IPS DF 6.9 (cell line): ENCODE measurements around the gene EIF4G3.
"Not testable (repeated sequence)": the region's sequence is repeated elsewhere in the genome, so short reads cannot be mapped to it uniquely, and the experiment has no call there.

ENCODE experiments used
- DNase-seq: peaks from one replicate; pipeline ENCODE4 v3.0.0-alpha.2; 2013; ENCODE audit warnings: low read depth, low spot score
- H3K27ac ChIP-seq: one replicate; pipeline ENCODE4 v1.5.1; 2013; ENCODE audit warnings: low read length, control low read depth
- H3K27me3 ChIP-seq: 2 replicates; pipeline ENCODE4 v1.6.1; 2013; ENCODE audit warnings: mild to moderate bottlenecking, low read length; ENCODE audit not compliant: control insufficient read depth, insufficient read depth
- H3K36me3 ChIP-seq: 2 replicates; pipeline ENCODE4 v1.6.1; 2013; ENCODE audit warnings: low read length; ENCODE audit not compliant: control insufficient read depth, insufficient read depth
- H3K4me1 ChIP-seq: 2 replicates; pipeline ENCODE4 v1.6.1; 2013; ENCODE audit warnings: low read length; ENCODE audit not compliant: control insufficient read depth, insufficient read depth
- H3K4me3 ChIP-seq: 2 replicates; pipeline ENCODE4 v1.5.1; 2013; ENCODE audit warnings: mild to moderate bottlenecking, low read length
- H3K9me3 ChIP-seq: 2 replicates; pipeline ENCODE4 v1.6.1; 2013; ENCODE audit warnings: low read length, inconsistent platforms; ENCODE audit not compliant: control insufficient read depth, insufficient read depth
- WGBS: extraction: QIAGEN DNeasy Blood & Tissue Kit; methylation state at CpG from one replicate; pipeline ENCODE4 v1.1.7; 2013; ENCODE audit warnings: mixed read lengths, missing lambda C conversion rate; ENCODE audit not compliant: insufficient read length, insufficient coverage; 5-methylcytosine and 5-hydroxymethylcytosine counted together

Gene EIF4G3

GRCh38 chr1:20811916-20812315 is 364.8 kb downstream of the EIF4G3 start:
- H3K27me3 ChIP-seq = no peaks in the 10 kb centered on the region
- no CpG with 5 or more reads among the region's 5 CpGs for WGBS
- H3K36me3 ChIP-seq = no peaks in the 10 kb centered on the region; the same call in 1 of the 2 replicates
- H3K27ac ChIP-seq = no peak overlapping the region
- H3K4me3 ChIP-seq = no peak overlapping the region
- DNase-seq = no peak
- H3K9me3 ChIP-seq = no peaks in the 10 kb centered on the region
- H3K4me1 ChIP-seq = no peaks in the 10 kb centered on the region

GRCh38 chr1:20793236-20793635 is 383.5 kb downstream of the EIF4G3 start:
- Histone ChIP-seq H3K36me3 (no peaks in the 10 kb centered on the region), H3K4me3 (no peak overlapping the region), H3K4me1 (peaks cover 1% of the 10 kb centered on the region; the same call in 1 of the 2 replicates), H3K27me3 (no peaks in the 10 kb centered on the region), H3K9me3 (no peaks in the 10 kb centered on the region), H3K27ac (no peak overlapping the region)
- no peak for DNase-seq
- WGBS = no CpG with 5 or more reads among the region's 4 CpGs

GRCh38 chr1:20792196-20792595 is 384.5 kb downstream of the EIF4G3 start:
- Histone ChIP-seq H3K9me3 (no peaks in the 10 kb centered on the region), H3K36me3 (no peaks in the 10 kb centered on the region), H3K4me3 (no peak overlapping the region), H3K4me1 (peaks cover 1% of the 10 kb centered on the region; the same call in 1 of the 2 replicates), H3K27me3 (no peaks in the 10 kb centered on the region), H3K27ac (no peak overlapping the region)
- DNase-seq = no peak
- no CpG with 5 or more reads among the region's 2 CpGs for WGBS

- no peaks in the 10 kb centered on the region for H3K9me3 ChIP-seq
- H3K4me1 ChIP-seq = peaks cover 1% of the 10 kb centered on the region; the same call in 1 of the 2 replicates
- H3K4me3 ChIP-seq = no peak overlapping the region
- H3K36me3 ChIP-seq = no peaks in the 10 kb centered on the region
- no peak overlapping the region for H3K27ac ChIP-seq
- no peak for DNase-seq
- WGBS = no CpG with 5 or more reads among the region's 3 CpGs
- no peaks in the 10 kb centered on the region for H3K27me3 ChIP-seq
Measured at GRCh38 chr1:20790785-20791184, 385.9 kb downstream of the EIF4G3 start.

GRCh38 chr1:20789598-20789997 is 387.1 kb downstream of the EIF4G3 start:
- not testable (repeated sequence) for H3K4me3 ChIP-seq, H3K4me1 ChIP-seq, H3K27ac ChIP-seq, H3K27me3 ChIP-seq, H3K36me3 ChIP-seq, DNase-seq, H3K9me3 ChIP-seq
- no CpG with 5 or more reads among the region's 9 CpGs for WGBS

- H3K27me3 ChIP-seq = no peaks in the 10 kb centered on the region
- no peak overlapping the region for H3K27ac ChIP-seq
- H3K4me3 ChIP-seq = peak overlapping the region; percentile 94; the same call in 1 of the 2 replicates
- no CpG with 5 or more reads among the region's 22 CpGs for WGBS
- DNase-seq = no peak
- no peaks in the 10 kb centered on the region for H3K9me3 ChIP-seq
- no peaks in the 10 kb centered on the region for H3K36me3 ChIP-seq
- peaks cover 1% of the 10 kb centered on the region; the same call in 1 of the 2 replicates for H3K4me1 ChIP-seq
Measured at GRCh38 chr1:20787840-20788795, 388.6 kb downstream of the EIF4G3 start.

- Histone ChIP-seq H3K9me3 (no peaks in the 10 kb centered on the region), H3K27ac (no peak within 1 kb of the TSS), H3K4me1 (peaks cover 1% of the 10 kb centered on the region; the same call in 1 of the 2 replicates), H3K36me3 (no peaks in the 10 kb centered on the region), H3K27me3 (no peaks in the 10 kb centered on the region), H3K4me3 (peak within 1 kb of the TSS; percentile 94)
- no CpG with 5 or more reads among the region's 99 CpGs for WGBS
- DNase-seq = no peak
Measured at GRCh38 chr1:20787029-20787839, 389.5 kb downstream of the EIF4G3 start, which contains the start of gene HP1BP3. HP1BP3 (minus strand) TSS chr1:20787307; CDS start chr1:20780440, 6,867 bp downstream.

- Histone ChIP-seq H3K4me1 (peaks cover 1% of the 10 kb centered on the region; the same call in 1 of the 2 replicates), H3K9me3 (no peaks in the 10 kb centered on the region), H3K36me3 (no peaks in the 10 kb centered on the region), H3K27ac (no peak overlapping the region), H3K27me3 (no peaks in the 10 kb centered on the region), H3K4me3 (peak overlapping the region; percentile 94)
- peak; percentile 84 for DNase-seq
- no CpG with 5 or more reads among the region's 102 CpGs for WGBS
Measured at GRCh38 chr1:20786253-20787028, 390.3 kb downstream of the EIF4G3 start.

GRCh38 chr1:20785907-20786252 is 390.8 kb downstream of the EIF4G3 start:
- peaks cover 1% of the 10 kb centered on the region; the same call in 1 of the 2 replicates for H3K4me1 ChIP-seq
- no peak overlapping the region for H3K27ac ChIP-seq
- H3K27me3 ChIP-seq = no peaks in the 10 kb centered on the region
- whole genome bisulfite sequencing = no CpG with 5 or more reads among the region's 16 CpGs
- H3K4me3 ChIP-seq = peak overlapping the region; percentile 94
- H3K9me3 ChIP-seq = no peaks in the 10 kb centered on the region
- DNase-seq = no peak
- H3K36me3 ChIP-seq = no peaks in the 10 kb centered on the region
